ENCODE results near the gene POLR2F.

DNA sequence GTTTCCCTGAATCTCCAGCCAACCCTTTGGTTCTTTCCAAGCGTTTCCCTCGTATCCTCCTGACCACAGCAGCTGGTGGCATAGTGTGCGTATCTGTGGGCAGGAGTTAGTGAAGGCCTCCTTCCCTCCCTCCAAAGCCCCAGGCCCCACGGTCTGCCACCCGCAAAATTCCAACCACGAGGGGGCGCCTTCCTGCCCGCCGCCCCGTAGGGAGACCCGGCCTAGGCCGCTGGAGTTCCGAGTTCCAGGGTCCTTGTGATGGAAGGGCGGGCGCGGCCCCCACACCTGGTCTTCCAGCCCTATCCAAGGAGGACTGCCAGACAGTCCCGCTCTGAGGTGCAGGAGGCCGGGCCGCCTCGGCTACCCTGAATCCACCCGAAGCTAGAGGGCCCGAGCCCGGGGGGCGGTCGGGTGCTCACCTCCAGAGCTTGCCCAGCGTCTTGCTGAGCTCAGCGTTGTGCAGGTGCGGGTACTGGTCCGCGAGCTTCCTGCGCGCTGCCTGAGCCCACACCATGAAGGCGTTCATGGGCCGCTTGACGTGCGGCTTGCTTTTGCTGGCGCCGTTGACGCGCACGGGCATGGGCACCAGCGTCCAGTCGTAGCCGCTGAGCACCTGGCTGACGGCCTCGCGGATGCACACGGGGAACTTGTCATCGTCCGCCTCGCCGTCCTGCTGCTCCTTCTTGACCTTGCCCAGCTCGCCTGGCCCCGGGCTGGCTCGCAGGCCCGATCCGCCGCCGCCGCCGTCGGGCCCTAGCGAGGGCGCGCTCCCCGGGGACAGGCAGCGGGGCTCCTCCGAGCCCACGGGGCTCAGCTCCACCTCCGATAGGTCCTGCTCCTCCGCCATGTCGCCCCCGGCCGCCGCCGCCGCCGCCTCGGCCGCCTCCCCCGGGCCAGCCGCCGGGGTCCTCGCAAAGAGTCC is 29.7 kb downstream of the POLR2F start:
- TF ChIP-seq, protein P1, sequence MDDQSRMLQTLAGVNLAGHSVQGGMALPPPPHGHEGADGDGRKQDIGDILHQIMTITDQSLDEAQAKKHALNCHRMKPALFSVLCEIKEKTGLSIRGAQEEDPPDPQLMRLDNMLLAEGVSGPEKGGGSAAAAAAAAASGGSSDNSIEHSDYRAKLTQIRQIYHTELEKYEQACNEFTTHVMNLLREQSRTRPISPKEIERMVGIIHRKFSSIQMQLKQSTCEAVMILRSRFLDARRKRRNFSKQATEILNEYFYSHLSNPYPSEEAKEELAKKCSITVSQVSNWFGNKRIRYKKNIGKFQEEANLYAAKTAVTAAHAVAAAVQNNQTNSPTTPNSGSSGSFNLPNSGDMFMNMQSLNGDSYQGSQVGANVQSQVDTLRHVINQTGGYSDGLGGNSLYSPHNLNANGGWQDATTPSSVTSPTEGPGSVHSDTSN (CRISPR knock-in tag; IDR thresholded peaks at IDR 0.05) = no peak
- TF ChIP-seq ZNF274 (IDR thresholded peaks at IDR 0.05; ENCODE audit: low read length) = no peak
- no peak for TF ChIP-seq ZNF274 (tag by site-specific recombination; IDR thresholded peaks at IDR 0.05; ENCODE audit: borderline replicate concordance)
- TF ChIP-seq ZNF202 (tag by site-specific recombination; IDR thresholded peaks at IDR 0.05; ENCODE audit: borderline replicate concordance) = no peak
- TF ChIP-seq, protein P2, sequence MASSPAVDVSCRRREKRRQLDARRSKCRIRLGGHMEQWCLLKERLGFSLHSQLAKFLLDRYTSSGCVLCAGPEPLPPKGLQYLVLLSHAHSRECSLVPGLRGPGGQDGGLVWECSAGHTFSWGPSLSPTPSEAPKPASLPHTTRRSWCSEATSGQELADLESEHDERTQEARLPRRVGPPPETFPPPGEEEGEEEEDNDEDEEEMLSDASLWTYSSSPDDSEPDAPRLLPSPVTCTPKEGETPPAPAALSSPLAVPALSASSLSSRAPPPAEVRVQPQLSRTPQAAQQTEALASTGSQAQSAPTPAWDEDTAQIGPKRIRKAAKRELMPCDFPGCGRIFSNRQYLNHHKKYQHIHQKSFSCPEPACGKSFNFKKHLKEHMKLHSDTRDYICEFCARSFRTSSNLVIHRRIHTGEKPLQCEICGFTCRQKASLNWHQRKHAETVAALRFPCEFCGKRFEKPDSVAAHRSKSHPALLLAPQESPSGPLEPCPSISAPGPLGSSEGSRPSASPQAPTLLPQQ (tag by site-specific recombination; IDR thresholded peaks at IDR 0.05) = no peak
- no peak for TF ChIP-seq ZNF785 (tag by site-specific recombination; IDR thresholded peaks at IDR 0.05)
- no peak for TF ChIP-seq OSR2 (tag by site-specific recombination; IDR thresholded peaks at IDR 0.05)
- TF ChIP-seq YY1 (tag by site-specific recombination; IDR thresholded peaks at IDR 0.05) = no peak
- TF ChIP-seq, protein P3, sequence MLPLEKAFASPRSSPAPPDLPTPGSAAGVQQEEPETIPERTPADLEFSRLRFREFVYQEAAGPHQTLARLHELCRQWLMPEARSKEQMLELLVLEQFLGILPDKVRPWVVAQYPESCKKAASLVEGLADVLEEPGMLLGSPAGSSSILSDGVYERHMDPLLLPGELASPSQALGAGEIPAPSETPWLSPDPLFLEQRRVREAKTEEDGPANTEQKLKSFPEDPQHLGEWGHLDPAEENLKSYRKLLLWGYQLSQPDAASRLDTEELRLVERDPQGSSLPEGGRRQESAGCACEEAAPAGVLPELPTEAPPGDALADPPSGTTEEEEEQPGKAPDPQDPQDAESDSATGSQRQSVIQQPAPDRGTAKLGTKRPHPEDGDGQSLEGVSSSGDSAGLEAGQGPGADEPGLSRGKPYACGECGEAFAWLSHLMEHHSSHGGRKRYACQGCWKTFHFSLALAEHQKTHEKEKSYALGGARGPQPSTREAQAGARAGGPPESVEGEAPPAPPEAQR (tag by site-specific recombination; IDR thresholded peaks at IDR 0.05) = no peak
- TF ChIP-seq, protein P4, sequence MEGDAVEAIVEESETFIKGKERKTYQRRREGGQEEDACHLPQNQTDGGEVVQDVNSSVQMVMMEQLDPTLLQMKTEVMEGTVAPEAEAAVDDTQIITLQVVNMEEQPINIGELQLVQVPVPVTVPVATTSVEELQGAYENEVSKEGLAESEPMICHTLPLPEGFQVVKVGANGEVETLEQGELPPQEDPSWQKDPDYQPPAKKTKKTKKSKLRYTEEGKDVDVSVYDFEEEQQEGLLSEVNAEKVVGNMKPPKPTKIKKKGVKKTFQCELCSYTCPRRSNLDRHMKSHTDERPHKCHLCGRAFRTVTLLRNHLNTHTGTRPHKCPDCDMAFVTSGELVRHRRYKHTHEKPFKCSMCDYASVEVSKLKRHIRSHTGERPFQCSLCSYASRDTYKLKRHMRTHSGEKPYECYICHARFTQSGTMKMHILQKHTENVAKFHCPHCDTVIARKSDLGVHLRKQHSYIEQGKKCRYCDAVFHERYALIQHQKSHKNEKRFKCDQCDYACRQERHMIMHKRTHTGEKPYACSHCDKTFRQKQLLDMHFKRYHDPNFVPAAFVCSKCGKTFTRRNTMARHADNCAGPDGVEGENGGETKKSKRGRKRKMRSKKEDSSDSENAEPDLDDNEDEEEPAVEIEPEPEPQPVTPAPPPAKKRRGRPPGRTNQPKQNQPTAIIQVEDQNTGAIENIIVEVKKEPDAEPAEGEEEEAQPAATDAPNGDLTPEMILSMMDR (tag by site-specific recombination; IDR thresholded peaks at IDR 0.05) = no peak
- no peak for TF ChIP-seq ZNF548 (tag by site-specific recombination; IDR thresholded peaks at IDR 0.05)
- TF ChIP-seq ZNF239 (tag by site-specific recombination; IDR thresholded peaks at IDR 0.05) = no peak
- TF ChIP-seq ZNF777 (tag by site-specific recombination; IDR thresholded peaks at IDR 0.05; ENCODE audit: borderline replicate concordance) = no peak
